Hematopoietic multipotent progenitor cell treated with erythropoietin and hydrocortisone succinate and interleukin-3 and kit ligand, for 8 days (in vitro differentiated cells): ENCODE results near the gene QSOX2.
A peak's percentile ranks its signal among the peaks of the same experiment; 100 is the strongest.

ENCODE experiments used
- DNase-seq: peaks from one replicate; pipeline ENCODE4 v3.0.0-alpha.2; 2015

QSOX2 gene

GRCh38 chr9:136219276-136219675 lies 26.3 kb downstream of the QSOX2 start:
- DNase-seq = no peak

DNA sequence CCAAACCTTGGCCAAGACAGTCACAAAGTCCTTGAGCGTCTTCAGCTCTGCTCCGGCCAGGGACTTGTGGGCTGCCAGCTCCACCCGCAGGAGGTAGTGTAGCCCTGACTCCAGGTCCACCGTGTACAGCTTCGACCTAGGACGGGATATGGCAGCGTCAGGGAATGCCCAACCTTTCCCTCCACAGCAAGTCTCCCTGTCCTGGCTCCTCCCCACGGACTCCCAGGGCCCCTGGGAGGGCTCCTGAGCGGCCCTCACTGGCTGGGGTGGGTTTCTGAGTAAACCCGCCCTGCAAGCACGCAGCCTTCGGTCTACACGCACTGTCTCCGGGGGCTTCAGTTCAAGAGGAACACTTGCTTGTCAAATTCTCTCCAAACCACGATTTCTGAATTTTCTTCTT lies 26.9 kb downstream of the QSOX2 start:
- DNase-seq = no peak

DNA sequence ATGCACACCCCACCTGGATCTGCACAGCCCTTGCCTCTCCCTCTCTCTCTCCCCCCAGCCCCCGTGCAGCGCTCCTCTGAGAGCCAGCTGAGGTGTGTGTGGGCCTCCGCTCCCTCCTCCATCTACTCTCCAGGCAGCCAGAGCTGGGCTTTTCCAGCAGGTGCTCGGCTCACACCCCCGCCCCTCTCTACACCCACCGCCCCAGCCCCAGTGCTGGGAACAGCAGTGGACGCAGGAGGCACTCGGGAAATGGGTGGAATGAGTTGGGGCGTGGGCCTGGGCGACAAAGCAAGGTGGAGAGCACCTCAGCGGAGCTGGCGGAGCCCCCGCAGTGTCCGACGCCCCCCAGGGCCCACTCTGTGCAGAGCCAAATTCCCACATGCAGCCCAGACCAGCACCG lies 27.3 kb downstream of the QSOX2 start:
- DNase-seq = no peak

DNA sequence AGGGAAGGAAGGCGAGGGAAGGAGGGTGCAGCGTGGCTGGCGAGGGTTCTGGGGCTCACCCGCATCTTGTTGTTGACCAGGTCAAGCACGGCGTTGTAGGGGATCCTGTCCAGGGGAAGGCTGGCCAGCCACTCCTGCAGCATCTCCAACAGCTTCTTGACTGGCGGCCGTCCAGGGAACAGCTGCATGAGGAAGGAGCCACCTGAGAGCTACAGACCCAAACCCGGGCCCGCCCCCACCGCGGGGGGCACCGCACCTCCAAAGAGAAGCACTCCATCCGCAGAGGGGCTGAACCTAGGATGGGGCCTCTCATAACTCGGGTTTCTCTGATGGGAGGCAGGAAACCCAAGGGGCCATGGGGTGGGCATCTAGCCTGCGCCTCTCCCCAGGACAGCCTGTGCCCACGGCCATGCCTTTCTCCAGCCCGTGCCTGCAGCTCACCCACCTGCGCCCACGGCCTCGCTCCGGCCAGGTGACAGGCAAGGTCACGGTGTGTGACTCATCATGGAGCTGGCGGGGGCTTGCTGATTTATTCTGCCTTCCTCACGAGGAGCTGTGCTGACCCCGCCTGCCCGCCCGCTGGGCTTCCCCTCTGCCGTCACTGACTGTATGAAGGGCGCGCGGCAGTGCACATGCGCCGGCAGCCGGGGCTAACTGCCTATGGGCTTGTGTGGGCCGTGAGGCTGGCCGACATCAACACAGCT lies 28.9 kb downstream of the QSOX2 start:
- no peak for DNase-seq

GRCh38 chr9:136213733-136214132 lies 31.9 kb downstream of the QSOX2 start:
- DNase-seq = no peak

DNA sequence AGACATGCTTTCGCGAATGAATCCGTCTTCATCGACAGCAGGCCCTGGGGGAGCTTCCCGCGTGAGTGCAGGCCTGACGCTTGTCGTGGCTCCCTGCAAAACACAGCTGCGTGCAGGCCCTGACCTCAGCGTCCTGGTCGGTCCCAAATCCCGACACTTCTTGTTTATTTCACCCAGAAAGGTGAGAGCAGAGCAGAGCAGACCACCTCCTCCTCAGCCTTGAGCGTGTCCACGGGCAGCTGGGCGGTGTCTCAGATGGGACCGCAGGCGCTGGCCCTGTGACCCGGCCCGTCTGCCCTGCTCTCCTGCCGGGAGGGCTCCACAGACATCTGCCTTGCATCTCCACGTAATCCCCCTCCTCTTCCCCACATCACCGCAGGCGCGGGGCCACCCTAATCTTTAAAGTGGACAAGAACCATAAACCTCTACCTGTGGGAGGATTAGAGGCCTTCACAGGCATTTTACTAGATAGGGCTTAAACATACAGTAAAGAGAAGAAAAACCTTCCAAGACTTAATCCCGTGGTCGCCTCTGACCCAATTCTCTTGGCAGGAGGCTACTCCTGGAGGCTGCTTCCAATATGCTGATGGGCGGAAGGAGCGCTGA lies 33.2 kb downstream of the QSOX2 start:
- DNase-seq = no peak

DNA sequence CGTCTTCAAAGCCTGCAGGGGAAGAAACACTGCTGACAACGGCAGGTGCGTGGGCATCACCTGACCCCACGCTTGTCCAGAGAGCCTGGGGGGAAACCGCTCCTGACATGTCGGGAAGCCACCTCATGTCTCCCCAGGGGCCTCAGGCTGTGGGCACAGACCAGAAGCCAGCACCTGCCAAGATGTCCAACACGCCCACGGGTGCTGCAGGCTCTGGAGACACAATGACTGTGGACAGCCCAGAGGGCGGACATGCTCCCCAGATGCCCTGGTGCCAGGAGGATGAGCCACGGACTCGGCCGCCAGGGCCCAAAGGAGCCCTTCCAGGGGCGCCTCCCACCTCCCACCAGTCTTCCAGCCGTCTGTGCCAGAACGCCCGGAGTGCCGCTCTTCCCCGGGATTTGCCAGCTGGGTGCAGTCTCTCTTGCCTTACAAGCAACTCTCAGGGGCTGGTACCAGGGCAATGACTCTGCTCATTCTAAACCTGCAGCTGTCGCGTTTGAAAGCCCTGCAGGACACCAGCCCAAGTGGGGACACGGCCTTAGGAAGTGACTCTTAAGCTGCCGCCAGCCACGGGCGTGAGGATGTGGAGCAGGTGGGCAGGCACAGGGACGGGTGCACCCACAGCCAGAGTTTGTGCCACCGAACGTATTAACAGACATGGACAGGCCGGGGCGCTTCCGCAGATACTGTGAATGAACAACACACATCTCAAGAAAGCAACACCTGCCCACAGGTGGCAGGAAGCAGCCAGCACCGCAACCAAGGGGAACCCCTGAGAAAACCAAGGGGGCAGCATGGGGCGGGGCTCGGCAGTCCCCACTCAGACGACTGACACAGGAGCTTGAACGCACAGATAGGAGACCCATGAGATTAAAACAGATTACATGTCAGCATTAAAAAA lies 33.9 kb downstream of the QSOX2 start:
- no peak for DNase-seq

DNA sequence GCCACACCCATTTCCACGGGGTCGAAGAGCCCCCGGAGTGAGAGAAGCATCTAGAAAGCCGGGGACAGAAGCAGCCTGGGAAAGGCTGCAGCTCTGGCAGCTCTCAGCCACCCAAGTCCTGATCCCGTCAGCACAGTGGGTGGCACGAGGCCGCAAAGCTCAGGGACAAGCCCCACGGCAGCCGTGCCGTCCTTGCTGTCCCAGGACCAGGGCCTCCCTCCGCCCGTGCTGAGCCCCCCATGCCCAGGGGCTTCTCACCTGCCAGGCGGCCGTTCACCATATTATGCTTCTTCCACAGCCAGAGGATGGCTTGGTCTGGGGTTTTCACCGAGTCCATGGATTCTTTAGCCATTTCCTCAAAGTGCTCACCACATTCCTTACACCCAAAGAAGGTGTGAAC lies 34.6 kb downstream of the QSOX2 start:
- DNase-seq = no peak

GRCh38 chr9:136210276-136210675 lies 35.3 kb downstream of the QSOX2 start:
- DNase-seq = no peak

GRCh38 chr9:136209786-136210185 lies 35.8 kb downstream of the QSOX2 start:
- DNase-seq = no peak

DNA sequence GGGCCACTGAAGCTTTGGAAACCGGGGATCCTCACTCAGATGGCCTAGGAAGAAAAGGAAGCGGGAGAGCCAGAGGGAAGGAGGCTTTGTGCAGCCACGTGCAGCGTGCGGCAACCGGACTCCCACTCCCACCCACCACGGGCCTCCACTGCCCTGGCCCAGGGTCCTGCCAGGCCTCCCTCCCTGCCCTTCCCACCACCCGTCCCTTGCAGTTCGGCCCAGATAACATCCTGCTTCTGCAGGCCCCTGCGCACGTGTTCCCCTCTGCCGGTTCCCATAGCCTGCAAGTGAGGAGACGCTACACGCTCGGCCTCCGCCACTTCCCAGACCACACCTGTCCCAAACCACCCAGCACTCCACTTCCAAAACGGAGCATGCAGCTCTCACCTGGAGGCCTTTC lies 36.4 kb downstream of the QSOX2 start:
- DNase-seq = no peak

DNA sequence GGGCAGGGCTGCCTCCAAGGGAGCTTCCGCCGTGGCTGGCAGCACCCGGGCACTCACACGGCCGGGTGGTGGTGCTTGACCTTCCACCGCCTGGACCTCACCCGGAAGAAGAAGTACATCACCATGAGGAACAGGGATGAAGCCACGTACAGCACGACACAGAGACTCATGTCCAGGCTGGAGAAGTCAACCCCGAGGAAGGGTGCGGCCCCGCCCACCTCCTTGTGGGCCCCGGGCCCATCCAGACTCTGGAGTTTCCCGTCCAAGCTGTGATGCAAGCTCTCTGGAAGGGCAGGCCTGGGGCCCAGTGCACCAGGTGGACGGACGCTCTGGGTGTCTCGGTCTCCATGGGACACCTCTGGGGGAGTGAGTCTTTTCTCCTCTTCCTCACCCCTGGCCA lies 36.9 kb downstream of the QSOX2 start:
- no peak for DNase-seq

DNA sequence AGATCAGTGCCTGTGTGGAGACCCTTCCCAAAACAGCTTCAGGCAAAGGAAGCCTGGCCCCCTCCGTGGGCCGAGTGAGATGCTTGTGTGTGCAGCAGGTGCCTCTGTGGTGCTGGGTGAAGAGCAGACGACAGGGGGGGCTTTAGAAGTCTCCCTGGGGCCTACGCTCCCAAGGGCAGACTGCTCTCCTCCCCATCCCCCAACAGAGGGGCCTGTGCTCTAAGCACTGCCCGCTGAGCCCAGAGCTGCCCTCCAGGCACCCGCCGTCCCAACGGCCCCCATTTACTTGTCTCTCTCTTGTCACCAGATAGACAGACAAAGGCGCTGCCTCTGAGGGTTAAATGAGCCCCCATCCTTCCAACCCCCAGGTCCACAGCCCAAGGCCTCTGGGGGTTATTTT lies 38.0 kb downstream of the QSOX2 start:
- DNase-seq = no peak

- no peak for DNase-seq
Measured at GRCh38 chr9:136206602-136207275, 38.9 kb downstream of the QSOX2 start.

DNA sequence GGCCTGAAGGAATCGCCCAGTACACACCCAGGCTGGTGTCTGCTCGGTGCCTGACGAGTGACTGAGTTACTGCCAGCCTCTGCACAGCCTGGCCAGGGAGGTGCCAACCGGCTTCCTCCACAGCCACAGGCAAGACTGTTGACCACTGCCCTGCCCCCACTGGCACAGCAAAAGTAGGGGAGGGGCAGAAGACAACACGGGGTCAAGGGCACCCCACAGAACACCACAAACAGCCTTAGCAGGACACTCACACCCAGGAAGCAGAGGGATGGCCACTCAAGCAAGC lies 40.0 kb downstream of the QSOX2 start:
- DNase-seq = no peak

DNA sequence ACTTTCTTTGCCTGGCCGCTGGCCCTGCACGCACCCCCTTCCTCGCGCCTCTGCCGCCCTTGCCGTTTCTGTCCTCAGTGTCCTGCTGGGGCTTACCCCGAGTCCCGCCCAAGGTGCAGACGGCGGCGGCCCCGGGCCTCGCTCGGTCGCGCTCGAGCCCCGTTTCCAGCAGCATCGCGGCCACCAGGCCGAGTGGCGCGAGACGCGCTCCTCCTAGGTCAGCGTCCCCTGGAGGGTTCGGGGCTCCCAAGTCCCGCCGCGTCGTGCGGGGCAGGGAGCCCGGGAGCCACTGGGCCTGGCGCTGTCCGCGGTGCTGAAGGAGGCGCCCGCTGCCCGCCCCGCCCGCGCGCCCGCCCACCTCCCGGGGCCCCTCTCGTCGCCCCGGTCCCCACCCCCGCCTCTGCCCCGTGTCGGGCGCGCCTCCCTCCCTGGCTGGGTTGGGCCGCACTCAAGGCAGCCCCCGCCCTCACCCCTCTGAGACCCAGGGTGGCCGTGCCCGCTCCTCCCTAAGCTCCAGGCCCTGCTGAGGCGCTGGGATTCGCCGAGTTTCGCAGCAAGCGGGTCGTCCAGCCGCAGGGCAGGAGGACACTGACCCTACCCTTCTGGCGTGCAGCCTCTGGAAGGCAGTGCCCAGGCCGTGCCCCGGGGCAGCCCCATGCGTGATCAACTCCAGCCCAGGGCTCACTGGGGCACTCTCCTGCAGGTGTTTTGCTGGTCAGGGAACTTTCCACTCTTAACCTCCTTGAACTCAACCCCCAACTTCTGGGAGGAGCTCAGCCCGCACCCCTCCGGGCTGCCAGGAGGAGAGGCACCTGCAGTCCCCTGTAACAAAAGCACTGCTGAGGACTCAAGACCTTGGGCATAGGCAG lies 40.5 kb downstream of the QSOX2 start, which contains the start of gene LHX3:
TSS of gene LHX3 (minus strand) at position 291 of the 869 bp plus-strand sequence. CDS start at position 175, 116 bp downstream.
- DNase-seq = peak; percentile 47

DNA sequence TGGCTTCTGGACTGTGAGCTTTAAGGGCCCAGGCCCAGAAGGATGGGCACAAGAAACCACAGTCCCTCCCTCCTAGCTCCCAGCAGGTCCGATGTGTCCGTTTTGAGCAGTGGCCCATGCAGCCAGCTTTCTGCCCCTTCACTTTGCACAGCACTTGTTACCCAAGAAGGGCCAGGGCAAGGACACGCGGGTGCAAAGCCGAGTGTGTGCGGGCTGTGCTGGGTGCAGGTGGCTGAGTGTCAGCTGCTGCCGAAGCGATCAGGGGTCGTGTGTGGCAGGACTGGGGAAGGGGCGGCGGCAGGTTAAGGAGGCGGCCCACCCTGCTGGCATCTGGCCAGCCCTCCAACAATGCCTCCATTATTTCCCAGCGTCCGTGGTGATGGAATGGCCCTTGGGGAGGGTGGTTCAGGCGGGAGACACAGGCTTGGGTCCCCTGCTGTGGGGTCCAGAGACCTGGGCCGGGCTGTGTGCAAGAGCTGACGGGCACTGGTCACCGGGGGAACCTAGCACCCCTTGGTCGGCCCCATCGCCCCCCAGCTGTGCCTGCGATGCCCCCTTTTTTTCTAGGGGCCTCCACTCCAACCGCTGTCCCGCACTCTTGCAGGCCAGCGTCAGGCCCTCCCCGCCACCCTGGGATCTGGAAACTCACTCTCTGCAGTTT lies 41.3 kb downstream of the QSOX2 start:
- no peak for DNase-seq

DNA sequence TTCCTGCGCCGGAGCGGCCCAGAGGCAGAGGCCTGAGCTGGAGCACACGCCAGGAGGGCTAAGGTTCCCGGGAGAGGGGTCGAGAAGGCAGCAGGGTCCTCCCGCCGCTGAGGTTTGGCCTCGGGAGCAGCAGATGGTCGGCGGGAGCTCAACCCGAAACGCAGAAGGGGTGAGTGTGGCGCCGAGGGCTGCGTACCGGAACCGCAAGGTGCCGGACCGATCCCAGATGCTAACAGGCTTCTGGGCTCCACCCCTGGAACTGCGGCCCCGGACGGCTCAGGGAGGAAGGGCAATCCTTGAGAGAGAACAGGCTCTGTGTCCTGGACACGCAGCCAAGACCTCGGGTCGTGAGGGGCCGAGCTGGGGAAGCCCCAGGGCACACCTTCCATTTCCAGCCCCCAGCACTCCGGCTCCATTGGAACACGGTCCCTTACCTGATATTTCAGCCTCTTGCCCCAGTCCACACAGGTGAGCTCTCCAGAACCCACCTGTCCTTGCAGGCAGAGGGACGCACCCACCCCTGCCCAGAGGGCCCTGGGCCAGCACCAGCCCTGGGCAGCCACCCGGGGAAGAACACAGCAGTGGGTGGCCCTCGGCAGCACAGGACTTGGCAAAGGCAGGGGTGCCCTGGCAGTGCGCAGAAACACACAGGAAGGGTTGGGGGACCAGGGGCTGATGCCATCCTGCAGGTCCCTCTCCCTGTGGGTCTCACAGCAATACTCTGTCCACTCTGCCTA lies 42.0 kb downstream of the QSOX2 start:
- no peak for DNase-seq

DNA sequence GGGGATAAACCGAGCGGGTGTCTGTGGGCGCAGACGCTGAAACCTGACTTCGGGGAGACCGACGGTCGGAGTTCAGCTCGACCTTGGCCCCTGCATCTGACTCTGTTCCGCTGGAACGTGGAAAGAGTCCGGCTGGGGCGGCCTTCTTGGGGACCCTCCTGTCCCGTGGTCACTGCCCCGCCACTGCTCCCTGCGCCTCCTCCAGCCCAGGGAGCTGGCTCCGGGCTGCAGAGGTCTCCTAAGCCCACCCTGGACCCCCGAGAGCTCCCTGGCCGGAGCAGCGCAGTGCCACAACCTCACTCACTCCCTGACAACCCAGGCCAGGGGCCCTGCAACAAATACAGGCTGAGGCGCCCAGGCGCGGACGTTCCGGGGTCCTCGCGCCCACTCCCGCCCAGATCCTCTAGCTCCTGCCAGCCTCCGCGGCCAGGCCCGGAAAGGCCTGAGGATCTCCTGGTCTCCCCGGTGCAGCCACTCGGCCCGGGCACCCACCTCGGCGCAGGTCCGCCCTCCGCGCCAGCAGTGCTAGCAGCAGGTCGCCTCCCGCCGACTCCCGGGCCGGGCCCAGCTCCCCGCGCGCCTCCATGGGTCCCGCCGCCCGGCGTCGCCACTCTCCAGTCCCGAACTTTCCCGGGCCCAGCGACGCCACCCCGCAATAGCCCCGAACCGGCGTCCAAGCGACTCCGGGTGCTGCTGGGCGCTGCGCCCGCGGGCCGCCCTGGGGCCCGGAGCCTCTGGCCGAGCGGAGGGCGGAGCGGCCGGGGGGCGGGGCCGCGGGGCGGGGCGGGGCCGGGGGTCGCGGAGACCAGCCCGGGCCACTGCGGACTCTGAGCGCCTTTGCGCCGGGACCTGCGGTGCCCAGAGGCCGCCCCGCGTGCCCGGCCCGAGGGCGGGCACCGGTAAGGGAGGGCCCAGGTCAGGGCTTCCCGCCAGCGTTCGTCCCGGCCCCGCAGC lies 42.9 kb downstream of the QSOX2 start:
- no peak for DNase-seq
